Sigmoid colon (tissue), 7 donors: ENCODE data around the gene SLC8B1. TPM values are rescaled to one million over a fixed set of nuclear protein-coding genes. Genes with fewer than 3 reads are reported as not detected.

Experiments
- DNase-seq: peaks from one replicate; pipeline ENCODE4 v3.0.0-alpha.2; 2019
- H3K27ac ChIP-seq, 4 donors: fragments of 200-600 bp; sonication (generic); one replicate each; pipeline ENCODE4 v1.5.1; 2016 to 2019; ENCODE audit warnings: mild to moderate bottlenecking in 1 of 4
- H3K27me3 ChIP-seq, 3 donors: fragments of 200-600 bp; sonication (generic); one replicate each; pipeline ENCODE4 v1.5.1; 2019; ENCODE audit warnings: mild to moderate bottlenecking in 1 of 3
- H3K36me3 ChIP-seq, 4 donors: fragments of 200-600 bp; sonication (generic); one replicate each; pipeline ENCODE4 v1.5.1; 2016 to 2019
- H3K4me1 ChIP-seq, 4 donors: fragments of 200-600 bp; sonication (generic); one replicate each; pipeline ENCODE4 v1.5.1; 2017 to 2019
- H3K4me3 ChIP-seq, 4 donors: fragments of 200-600 bp; sonication (generic); one replicate each; pipeline ENCODE4 v1.5.1; 2017 to 2019; ENCODE audit warnings: mild to moderate bottlenecking in 2 of 4, moderate library complexity in 1 of 4
- H3K9me3 ChIP-seq, 4 donors: fragments of 200-600 bp in 3 of 4; sonication (generic) in 3 of 4; one replicate each; pipeline versions ENCODE4 v1.5.1 to v1.6.1; 2013 to 2019
- CTCF ChIP-seq, 4 experiments: fragments of 450-650 bp in 3 of 4; fragments of 200-600 bp in 1 of 4; IDR thresholded peaks; one replicate each; pipeline ENCODE4 v1.5.1; 2016 to 2019; ENCODE audit warnings: antibody characterized with exemption in 4 of 4, mild to moderate bottlenecking in 3 of 4, moderate library complexity in 2 of 4
- EP300 ChIP-seq, 4 donors: sonication (generic); formaldehyde crosslinking; IDR thresholded peaks; one replicate each; pipeline ENCODE4 v1.6.1; 2017; ENCODE audit warnings: antibody characterized with exemption in 4 of 4
- POLR2A ChIP-seq, 2 donors: fragments of 450-650 bp; IDR thresholded peaks; one replicate each; pipeline ENCODE4 v1.6.1; 2016; ENCODE audit warnings: antibody characterized with exemption in 2 of 2, mild to moderate bottlenecking in 2 of 2, moderate library complexity in 2 of 2
- POLR2AphosphoS5 ChIP-seq, 4 donors: sonication (generic); formaldehyde crosslinking; IDR thresholded peaks; one replicate each; pipeline ENCODE4 v1.6.1; 2017; ENCODE audit warnings: antibody characterized with exemption in 4 of 4
- WGBS, 2 donors: extraction: QIAGEN DNeasy Blood & Tissue Kit; methylation state at CpG; one replicate each; pipeline ENCODE4 v1.1.7; 2013; 5-methylcytosine and 5-hydroxymethylcytosine counted together
- intact Hi-C: fragments of 100-400 bp; cut with DNase I; formaldehyde crosslinking; loops from one replicate; pipeline ENCODE4 v1.15.1; 2023
- polyA plus RNA-seq, 3 donors: library from polyadenylated mRNA; stranded (reverse); fragments of 200-250 nt; gene quantifications; one replicate each; pipeline ENCODE4 v1.2.3, GENCODE V29; 2013
- total RNA-seq, 4 donors: library from RNA; depleted of rRNA; stranded (reverse); fragments of >200 nt; gene quantifications; one replicate each; pipeline ENCODE4 v1.1.0, GENCODE V29; 2016
- donor health status: healthy with polysubstance abuse.
- donor health status: Bipolar disorder and iron deficiency.
- donor health status: healthy.

SLC8B1 gene
- total and polyA plus RNA-seq, 7 donors = 8.4 to 38.5 (median 17.1) TPM

- no peaks in the 10 kb centered on the region for H3K27me3 ChIP-seq
- H3K9me3 ChIP-seq = no peaks in the 10 kb centered on the region
- H3K4me3 ChIP-seq = no peak overlapping the region
- intact Hi-C loops = no loop called here
- no peak for TF ChIP-seq EP300 (IDR thresholded peaks at IDR 0.05)
- TF ChIP-seq CTCF (IDR thresholded peaks at IDR 0.05) = no peak
- TF ChIP-seq POLR2AphosphoS5 (IDR thresholded peaks at IDR 0.05) = no peak
- no peak for TF ChIP-seq POLR2A (IDR thresholded peaks at IDR 0.05)
- 56 to 77% methylated on average over 19 of the region's 19 CpGs for WGBS, 2 donors
- H3K4me1 ChIP-seq = peaks cover 0 to 12% (median 9%) of the 10 kb centered on the region in 4 donors
- H3K27ac ChIP-seq = no peak overlapping the region
- no peak for DNase-seq
- peaks cover 0 to 40% (median 18%) of the 10 kb centered on the region in 4 donors for H3K36me3 ChIP-seq
These were observed 31.8 kb downstream of the SLC8B1 start for GRCh38 chr12:113302886-113303640.

- intact Hi-C loops = no loop called here
- no peak overlapping the region for H3K27ac ChIP-seq
- no peaks in the 10 kb centered on the region for H3K9me3 ChIP-seq
- H3K4me1 ChIP-seq = peaks cover 0 to 13% (median 9%) of the 10 kb centered on the region in 4 donors
- H3K27me3 ChIP-seq = no peaks in the 10 kb centered on the region
- no peak for DNase-seq
- H3K36me3 ChIP-seq = peaks cover 0 to 40% (median 14%) of the 10 kb centered on the region in 4 donors
- no peak overlapping the region for H3K4me3 ChIP-seq
- no peak for TF ChIP-seq CTCF (IDR thresholded peaks at IDR 0.05)
- TF ChIP-seq POLR2AphosphoS5 (IDR thresholded peaks at IDR 0.05) = no peak
- no peak for TF ChIP-seq POLR2A (IDR thresholded peaks at IDR 0.05)
- TF ChIP-seq EP300 (IDR thresholded peaks at IDR 0.05) = no peak
- WGBS, 2 donors = 80 to 95% methylated on average over 8 of the region's 8 CpGs
These were observed 32.4 kb downstream of the SLC8B1 start for GRCh38 chr12:113302466-113302865.

GRCh38 chr12:113301811-113302210, 33.1 kb downstream of the SLC8B1 start:
- intact Hi-C loops = no loop called here

GRCh38 chr12:113299619-113300237, 35.2 kb downstream of the SLC8B1 start:
- Histone ChIP-seq H3K4me1 (peaks cover 0 to 13% (median 9%) of the 10 kb centered on the region in 4 donors), H3K9me3 (no peaks in the 10 kb centered on the region), H3K27me3 (no peaks in the 10 kb centered on the region), H3K36me3 (peaks cover 6 to 44% (median 17%) of the 10 kb centered on the region in 4 donors), H3K4me3 (no peak overlapping the region), H3K27ac (peak overlapping the region in 3 of 4 donors; percentile 4 to 56 (median 31))
- DNase-seq = peak; percentile 81
- no peak for TF ChIP-seq CTCF (IDR thresholded peaks at IDR 0.05)
- TF ChIP-seq EP300 (IDR thresholded peaks at IDR 0.05) = no peak
- 43 to 67% methylated on average over 14 of the region's 14 CpGs for WGBS, 2 donors
- intact Hi-C loops = no loop called here

More at GRCh38 chr12:113301811-113302210, 33.1 kb downstream of the SLC8B1 start:
- H3K4me1 ChIP-seq = peaks cover 0 to 13% (median 9%) of the 10 kb centered on the region in 4 donors
- TF ChIP-seq POLR2AphosphoS5 (IDR thresholded peaks at IDR 0.05) (no peak), CTCF (IDR thresholded peaks at IDR 0.05) (no peak), EP300 (IDR thresholded peaks at IDR 0.05) (no peak), POLR2A (IDR thresholded peaks at IDR 0.05) (no peak)
- H3K27me3 ChIP-seq = no peaks in the 10 kb centered on the region
- no peak overlapping the region for H3K4me3 ChIP-seq
- WGBS, 2 donors = 92 to 93% methylated on average over 6 of the region's 6 CpGs
- peaks cover 0 to 42% (median 13%) of the 10 kb centered on the region in 4 donors for H3K36me3 ChIP-seq
- H3K9me3 ChIP-seq = no peaks in the 10 kb centered on the region
- no peak for DNase-seq
- H3K27ac ChIP-seq = no peak overlapping the region
